Esophagus muscularis mucosa (tissue), 4 donors: ENCODE measurements around the gene CNPY3. TPM values are rescaled to one million over a fixed set of nuclear protein-coding genes. Genes with fewer than 3 reads are reported as not detected.
A peak's percentile ranks its signal among the peaks of the same experiment; 100 is the strongest.

Experiments
- DNase-seq: peaks from one replicate; pipeline ENCODE4 v3.0.0-alpha.2; 2017; ENCODE audit errors: extremely low spot score
- H3K27ac ChIP-seq, 4 donors: fragments of 200-600 bp; sonication (generic); replicated peaks in 1 of 4; 1 replicate in 3 of 4; 2 replicates in 1 of 4; pipeline ENCODE4 v1.5.1; 2016 to 2019; ENCODE audit warnings: mild to moderate bottlenecking in 1 of 4
- H3K27me3 ChIP-seq, 4 donors: fragments of 200-600 bp; sonication (generic); one replicate each; pipeline versions ENCODE4 v1.5.1 to v1.6.0; 2016 to 2019
- H3K36me3 ChIP-seq, 4 donors: fragments of 200-600 bp; sonication (generic); one replicate each; pipeline ENCODE4 v1.5.1; 2016 to 2019
- H3K4me1 ChIP-seq, 4 donors: fragments of 200-600 bp; sonication (generic); one replicate each; pipeline ENCODE4 v1.5.1; 2016 to 2019
- H3K4me3 ChIP-seq, 4 donors: fragments of 200-600 bp; sonication (generic); 1 replicate in 2 of 4; 2 replicates in 2 of 4; pipeline ENCODE4 v1.5.1; 2016 to 2019; ENCODE audit warnings: mild to moderate bottlenecking in 4 of 4, moderate library complexity in 1 of 4
- H3K9me3 ChIP-seq, 4 donors: fragments of 200-600 bp; sonication (generic); 1 replicate in 3 of 4; 2 replicates in 1 of 4; pipeline ENCODE4 v1.5.1; 2016 to 2019
- CTCF ChIP-seq, 3 experiments: fragments of 200-600 bp in 2 of 3; fragments of 450-650 bp in 1 of 3; sonication (generic) in 2 of 3; IDR thresholded peaks; one replicate each; pipeline ENCODE4 v1.5.1; 2017 to 2019; ENCODE audit warnings: antibody characterized with exemption in 3 of 3, mild to moderate bottlenecking in 2 of 3, moderate library complexity in 1 of 3
- EP300 ChIP-seq: sonication (generic); formaldehyde crosslinking; IDR thresholded peaks from one replicate; pipeline ENCODE4 v1.6.1; 2017; ENCODE audit warnings: antibody characterized with exemption
- POLR2A ChIP-seq: fragments of 450-650 bp; IDR thresholded peaks from one replicate; pipeline ENCODE4 v1.6.1; 2017; ENCODE audit warnings: antibody characterized with exemption, moderate library complexity, mild to moderate bottlenecking, low read depth
- POLR2AphosphoS5 ChIP-seq, 2 donors: sonication (generic); formaldehyde crosslinking; IDR thresholded peaks; one replicate each; pipeline ENCODE4 v1.6.1; 2017; ENCODE audit warnings: antibody characterized with exemption in 2 of 2
- WGBS: methylation state at CpG from one replicate; pipeline ENCODE4 v1.1.5; 2018; 5-methylcytosine and 5-hydroxymethylcytosine counted together
- intact Hi-C: fragments of 100-400 bp; cut with DNase I; formaldehyde crosslinking; loops from one replicate; pipeline ENCODE4 v1.15.1; 2023
- total RNA-seq, 4 donors: library from RNA; depleted of rRNA; stranded (reverse); fragments of >200 nt; gene quantifications; one replicate each; pipeline versions ENCODE4 v1.1.0 to v1.2.1, GENCODE V29; 2016

CNPY3 gene
- total RNA-seq, 4 donors from 2014 or later: 24.5 to 39.6 (median 34.3) TPM

GRCh38 chr6:42958125-42958524 lies 28.8 kb downstream of the CNPY3 start:
- intact Hi-C loops: no loop called here
- H3K27me3 ChIP-seq: no peaks in the 10 kb centered on the region
- H3K9me3 ChIP-seq: no peaks in the 10 kb centered on the region
- H3K27ac ChIP-seq: no peak overlapping the region
- peaks cover 9 to 22% (median 20%) of the 10 kb centered on the region in 4 donors for H3K4me1 ChIP-seq
- WGBS: 87% methylated on average over 8 of the region's 8 CpGs
- DNase-seq: no peak
- no peak overlapping the region for H3K4me3 ChIP-seq
- TF ChIP-seq POLR2A (no peak), EP300 (no peak)
- peaks cover 0 to 14% (median 12%) of the 10 kb centered on the region in 4 donors for H3K36me3 ChIP-seq

- H3K36me3 ChIP-seq: peaks cover 9 to 31% (median 29%) of the 10 kb centered on the region in 4 donors
- intact Hi-C loops: no loop called here
- DNase-seq: no peak
- no peak overlapping the region for H3K27ac ChIP-seq
- H3K9me3 ChIP-seq: no peaks in the 10 kb centered on the region
- peaks cover 9 to 22% (median 20%) of the 10 kb centered on the region in 4 donors for H3K4me1 ChIP-seq
- H3K27me3 ChIP-seq: no peaks in the 10 kb centered on the region
- peak overlapping the region; percentile 54 to 61 (median 59) for H3K4me3 ChIP-seq
- no peak for TF ChIP-seq POLR2AphosphoS5 (IDR thresholded peaks at IDR 0.05)
- no peak for TF ChIP-seq CTCF (IDR thresholded peaks at IDR 0.05)
- no peak for TF ChIP-seq POLR2A
- TF ChIP-seq EP300: no peak
- WGBS: 50% methylated on average over 13 of the region's 13 CpGs
Observed at GRCh38 chr6:42959917-42960242, 30.6 kb downstream of the CNPY3 start.

GRCh38 chr6:42960243-42961019 lies 31.2 kb downstream of the CNPY3 start, which contains the start of gene GNMT:
Gene GNMT (plus strand): TSS chr6:42960754. CDS start chr6:42960768, 14 bp downstream.
- no peak for TF ChIP-seq POLR2A
- TF ChIP-seq CTCF (IDR thresholded peaks at IDR 0.05): no peak
- TF ChIP-seq POLR2AphosphoS5 (IDR thresholded peaks at IDR 0.05): peak in 1 of 2 donors; percentile 41
- no peak for TF ChIP-seq EP300
- Histone ChIP-seq H3K27me3 (no peaks in the 10 kb centered on the region), H3K27ac (peak within 1 kb of the TSS in 2 of 4 donors; percentile 33 to 47), H3K4me3 (peak within 1 kb of the TSS; percentile 54 to 61 (median 59)), H3K36me3 (peaks cover 13 to 37% (median 34%) of the 10 kb centered on the region in 4 donors), H3K4me1 (peaks cover 9 to 22% (median 20%) of the 10 kb centered on the region in 4 donors), H3K9me3 (no peaks in the 10 kb centered on the region)
- intact Hi-C loops: no loop called here
- no peak for DNase-seq
- WGBS: 7% methylated on average over 38 of the region's 62 CpGs

- Histone ChIP-seq H3K27ac (peak overlapping the region in 2 of 4 donors; percentile 33 to 47), H3K36me3 (peaks cover 17 to 43% (median 40%) of the 10 kb centered on the region in 4 donors), H3K27me3 (no peaks in the 10 kb centered on the region), H3K9me3 (no peaks in the 10 kb centered on the region), H3K4me1 (peaks cover 9 to 22% (median 20%) of the 10 kb centered on the region in 4 donors), H3K4me3 (peak overlapping the region; percentile 54 to 61 (median 59))
- intact Hi-C loops: no loop called here
- no peak for TF ChIP-seq POLR2AphosphoS5 (IDR thresholded peaks at IDR 0.05)
- TF ChIP-seq EP300: no peak
- TF ChIP-seq CTCF (IDR thresholded peaks at IDR 0.05): no peak
- TF ChIP-seq POLR2A: no peak
- 29% methylated on average over 13 of the region's 15 CpGs for WGBS
- DNase-seq: no peak
Observed at GRCh38 chr6:42961020-42961470, 31.8 kb downstream of the CNPY3 start.

- no peak for TF ChIP-seq EP300
- TF ChIP-seq CTCF (IDR thresholded peaks at IDR 0.05): no peak
- no peak for TF ChIP-seq POLR2AphosphoS5 (IDR thresholded peaks at IDR 0.05)
- no peak for TF ChIP-seq POLR2A
- Histone ChIP-seq H3K27ac (no peak overlapping the region), H3K4me1 (peaks cover 9 to 22% (median 20%) of the 10 kb centered on the region in 4 donors), H3K4me3 (no peak overlapping the region), H3K36me3 (peaks cover 24 to 53% (median 49%) of the 10 kb centered on the region in 4 donors), H3K9me3 (no peaks in the 10 kb centered on the region), H3K27me3 (no peaks in the 10 kb centered on the region)
- intact Hi-C loops: no loop called here
- no peak for DNase-seq
- WGBS: 92% methylated on average over 12 of the region's 12 CpGs
Observed at GRCh38 chr6:42962096-42962495, 32.8 kb downstream of the CNPY3 start.
